GM19193 (cell line): ENCODE data around the gene DNAH6.

Experiments used
- POLR2A ChIP-seq: IDR thresholded peaks from 4 replicates; pipeline ENCODE4 v1.6.1; 2011; ENCODE audit not compliant: insufficient read depth, insufficient read length; ENCODE audit errors: extremely low read depth

Gene DNAH6

DNA sequence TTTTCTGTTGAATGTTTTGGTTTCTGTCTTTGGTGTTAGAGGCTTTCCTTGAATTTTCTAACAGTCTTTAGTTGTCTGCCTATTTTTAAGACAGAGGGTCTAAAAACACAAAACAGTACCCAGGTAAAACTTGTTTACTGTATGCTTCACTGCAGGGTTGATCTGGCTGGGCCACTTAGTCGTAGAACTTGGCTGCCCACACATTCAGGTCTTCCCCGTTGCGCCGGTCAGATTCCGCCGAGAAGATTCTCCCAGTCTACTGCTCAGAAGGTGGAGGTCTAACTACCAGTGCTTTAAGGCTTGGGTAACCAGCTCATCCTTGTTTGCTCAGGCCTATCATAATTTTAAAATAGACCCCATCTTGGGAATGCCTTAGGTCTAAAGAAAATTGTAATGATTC is 24.6 kb upstream of the DNAH6 start:
- TF ChIP-seq POLR2A, result no peak

DNA sequence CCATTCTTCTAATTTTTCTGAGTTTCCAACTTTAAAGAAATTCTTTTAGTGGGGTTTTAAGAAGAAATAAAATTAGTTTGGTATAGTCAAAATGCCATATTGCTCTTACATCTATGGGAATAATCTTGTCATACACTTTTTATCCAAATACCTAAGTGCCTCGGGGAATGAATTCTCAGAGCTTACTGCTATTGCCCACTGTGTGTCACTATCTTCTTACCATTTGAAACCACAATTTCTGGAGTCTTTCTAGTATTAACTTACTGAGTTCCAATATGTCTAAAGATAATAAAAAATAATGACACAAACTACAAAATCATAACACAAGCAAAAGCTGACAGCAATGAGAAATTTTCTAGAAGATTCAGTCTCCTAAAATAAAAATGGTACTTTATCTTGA is 23.7 kb upstream of the DNAH6 start:
- TF ChIP-seq POLR2A, result no peak

DNA sequence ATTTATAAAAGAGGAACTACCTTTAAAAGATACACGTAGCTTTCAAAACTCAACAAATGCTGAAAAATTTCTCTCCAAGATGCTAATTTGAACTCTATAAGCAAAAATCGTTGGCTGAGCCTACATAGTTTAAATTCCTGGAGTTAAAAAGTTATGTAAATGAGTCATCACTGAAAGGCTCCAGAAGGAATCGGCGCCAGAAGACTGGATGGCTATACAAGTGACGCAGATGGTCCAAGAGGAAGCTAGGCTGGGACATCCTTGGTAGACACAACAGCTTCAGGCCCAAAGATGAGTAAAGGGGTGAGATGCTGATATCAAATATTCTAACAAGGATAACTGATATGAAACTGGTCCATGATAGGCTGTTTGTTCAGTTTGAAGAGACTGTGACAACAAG is 22.8 kb upstream of the DNAH6 start:
- no peak for TF ChIP-seq POLR2A

DNA sequence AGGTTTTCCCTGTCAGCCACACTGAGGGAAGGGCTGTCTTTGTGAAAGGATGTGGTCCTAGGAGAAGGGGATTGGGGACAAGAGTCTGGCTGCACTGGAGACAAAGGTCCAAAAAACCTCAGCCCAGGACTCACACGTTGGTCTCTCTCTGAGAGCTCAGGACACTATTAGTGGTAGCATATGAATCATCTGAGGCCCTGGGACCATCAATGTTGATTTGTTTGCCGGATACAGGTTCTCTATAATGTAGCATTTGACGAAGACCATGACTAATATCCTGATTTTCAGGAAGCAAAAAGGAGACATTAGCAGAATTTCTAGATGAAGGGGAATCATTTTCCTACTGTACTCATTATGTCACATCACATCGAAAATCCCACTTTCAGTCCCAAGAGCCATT is 22.2 kb upstream of the DNAH6 start:
- TF ChIP-seq POLR2A, result no peak

DNA sequence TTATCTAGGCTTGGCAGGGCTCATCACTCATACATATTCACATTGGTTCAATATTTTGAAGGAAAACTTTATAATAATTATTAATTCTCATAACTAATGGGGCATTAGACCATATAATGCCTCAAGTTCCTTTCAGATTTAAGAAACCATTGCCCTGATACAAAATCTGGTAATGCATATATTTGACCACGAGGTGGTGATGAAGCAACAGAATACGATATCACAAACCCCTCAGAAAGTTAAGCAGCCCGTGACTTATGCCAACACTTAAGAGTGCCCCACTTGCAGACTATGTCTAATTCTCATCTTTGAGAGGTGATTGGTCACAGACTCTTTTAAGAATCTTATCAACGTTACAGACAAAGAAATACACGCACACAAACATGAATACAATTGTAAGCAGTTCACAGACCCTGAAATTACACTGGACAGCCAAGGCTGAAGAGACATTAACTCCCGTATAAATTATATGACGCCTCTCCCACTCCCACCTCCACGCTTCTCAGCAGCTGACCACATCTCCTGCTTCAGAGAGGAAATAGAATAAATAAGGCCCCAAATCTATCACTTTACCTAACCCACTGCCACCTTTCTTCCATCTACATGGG is 20.7 kb upstream of the DNAH6 start:
- no peak for TF ChIP-seq POLR2A

DNA sequence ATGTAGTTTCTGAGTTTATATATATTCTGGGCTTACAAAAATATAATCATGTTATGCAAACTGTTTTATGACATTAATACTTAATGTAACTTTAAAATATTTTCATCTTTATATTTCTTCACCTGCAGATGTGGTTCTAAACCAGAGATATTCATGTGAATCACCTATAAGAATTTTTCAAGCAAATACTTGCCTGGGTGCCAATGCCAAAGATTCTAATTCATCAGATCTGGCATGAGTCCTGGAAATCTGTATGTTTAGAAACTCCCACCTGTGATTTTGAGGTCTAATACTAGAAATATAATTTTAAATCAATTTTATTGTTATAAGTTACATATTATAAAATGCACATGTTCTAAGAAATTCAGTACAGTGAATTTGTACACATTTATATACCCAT is 19.9 kb upstream of the DNAH6 start:
- no peak for TF ChIP-seq POLR2A

DNA sequence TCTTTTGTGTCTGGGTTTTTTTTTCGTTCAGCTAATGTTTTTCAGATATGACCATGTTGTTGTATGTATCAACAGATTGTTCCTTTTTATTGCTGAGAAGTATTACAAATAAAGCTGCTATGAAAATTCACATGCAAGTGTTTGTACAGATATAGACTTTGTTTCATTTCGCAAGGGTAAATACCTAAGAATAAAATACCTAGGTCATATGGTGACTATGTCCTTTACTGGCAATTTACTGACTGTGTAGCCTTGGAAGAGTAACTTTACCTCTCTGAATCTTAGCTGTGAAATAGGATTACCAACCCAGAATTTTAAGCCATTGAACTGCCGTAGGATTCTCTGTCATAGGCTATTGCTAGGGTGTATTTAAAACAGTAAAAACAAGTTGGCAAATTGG is 19.0 kb upstream of the DNAH6 start:
- no peak for TF ChIP-seq POLR2A

DNA sequence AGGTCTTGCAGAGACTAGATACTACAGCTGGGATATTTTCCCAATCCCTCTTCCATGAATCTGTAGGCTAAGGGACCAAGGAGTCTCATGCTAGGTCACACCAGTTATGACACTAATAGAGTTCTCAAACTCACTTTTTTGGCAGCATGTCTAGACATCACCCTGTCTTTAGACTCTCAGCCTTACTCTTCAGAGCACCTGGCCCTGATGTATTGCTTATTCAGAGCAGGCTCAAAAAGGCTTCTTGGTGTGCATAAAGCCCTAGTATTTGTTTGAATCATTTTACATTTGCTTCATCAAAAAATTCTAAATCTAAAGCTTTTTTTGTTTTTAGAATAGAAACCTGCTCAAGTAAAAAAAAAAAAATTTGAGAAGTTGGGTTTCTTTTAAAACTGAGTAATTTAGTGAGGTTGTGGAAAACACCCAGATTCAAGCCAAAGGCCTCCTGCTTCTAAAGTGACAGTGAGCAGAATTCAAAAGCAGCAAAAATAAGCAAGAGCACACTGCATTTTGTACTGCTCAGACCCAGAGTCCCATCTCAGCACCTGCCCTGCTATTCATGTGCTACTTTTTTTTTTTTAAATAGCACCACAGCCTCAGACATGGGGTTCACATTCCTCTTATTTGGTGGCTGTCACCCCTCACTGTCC is 18.0 kb upstream of the DNAH6 start:
- TF ChIP-seq POLR2A, result no peak

DNA sequence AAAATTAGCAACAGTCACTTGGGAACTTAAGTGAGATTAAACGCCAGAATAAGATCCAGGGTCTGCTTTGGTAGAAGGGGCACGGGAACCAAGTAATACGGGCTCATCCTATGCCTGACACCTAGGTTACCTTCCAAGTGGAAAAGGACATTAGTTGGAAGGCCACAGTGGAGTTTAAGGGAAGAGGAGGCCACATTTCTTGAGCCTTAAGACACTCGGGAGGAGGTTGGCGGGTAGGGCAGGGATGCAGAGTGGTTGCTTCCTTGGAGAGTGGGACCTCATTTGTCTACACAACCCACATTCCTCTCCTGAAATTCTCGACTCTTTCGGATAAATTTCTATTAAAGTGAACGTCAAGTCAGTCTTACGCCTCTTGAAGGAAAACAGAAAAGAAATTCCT is 510 bp upstream of the DNAH6 start:
- TF ChIP-seq POLR2A, result no peak

DNA sequence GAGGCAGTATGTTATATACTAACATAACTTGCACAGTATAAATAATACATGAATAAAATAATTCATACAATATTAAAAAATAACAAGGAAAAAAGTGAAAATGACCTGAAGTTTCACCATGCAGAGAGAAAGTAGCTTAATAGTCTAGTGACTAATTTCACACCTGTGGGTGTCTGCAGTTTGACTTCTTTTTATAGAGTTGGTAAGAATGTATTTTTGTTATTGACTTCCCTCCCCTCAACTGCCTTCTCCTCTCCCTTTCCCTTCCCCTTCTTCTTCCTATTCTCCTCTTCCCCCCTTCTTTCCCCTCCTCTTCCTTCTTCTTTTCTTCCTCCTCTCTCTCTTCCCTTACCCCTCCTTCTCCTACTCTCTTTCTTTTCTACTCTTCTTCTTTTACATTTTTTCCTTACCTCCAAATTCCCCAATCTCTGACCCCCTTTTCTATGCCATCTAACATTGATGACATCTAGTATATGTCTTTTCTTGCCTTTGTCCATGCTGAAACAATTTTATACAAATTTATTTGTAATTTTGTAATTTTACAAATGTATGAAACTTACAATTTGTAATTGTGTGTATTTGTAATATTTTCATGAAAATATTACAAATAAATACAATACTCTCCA is 3.1 kb downstream of the DNAH6 start:
- TF ChIP-seq POLR2A, result no peak

DNA sequence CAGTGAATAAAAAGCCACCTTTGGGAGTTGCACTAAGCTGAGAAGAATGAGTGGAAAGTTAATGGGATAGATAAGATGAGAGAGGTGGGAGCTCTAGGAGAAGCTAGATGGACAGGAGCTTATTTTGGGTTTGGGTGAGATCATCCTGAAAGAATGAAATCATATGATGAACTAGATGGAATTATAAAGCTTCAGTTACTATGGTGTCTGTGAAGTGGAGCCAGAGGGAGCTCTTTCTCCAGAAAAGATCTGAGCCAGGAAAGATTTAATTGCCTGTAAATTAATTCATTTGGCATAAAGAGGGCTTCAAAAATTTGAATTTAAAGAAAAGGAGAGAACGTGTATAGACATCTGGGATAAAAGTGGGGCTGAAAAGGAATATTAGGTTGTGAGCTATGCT is 10.3 kb downstream of the DNAH6 start:
- TF ChIP-seq POLR2A, result no peak

DNA sequence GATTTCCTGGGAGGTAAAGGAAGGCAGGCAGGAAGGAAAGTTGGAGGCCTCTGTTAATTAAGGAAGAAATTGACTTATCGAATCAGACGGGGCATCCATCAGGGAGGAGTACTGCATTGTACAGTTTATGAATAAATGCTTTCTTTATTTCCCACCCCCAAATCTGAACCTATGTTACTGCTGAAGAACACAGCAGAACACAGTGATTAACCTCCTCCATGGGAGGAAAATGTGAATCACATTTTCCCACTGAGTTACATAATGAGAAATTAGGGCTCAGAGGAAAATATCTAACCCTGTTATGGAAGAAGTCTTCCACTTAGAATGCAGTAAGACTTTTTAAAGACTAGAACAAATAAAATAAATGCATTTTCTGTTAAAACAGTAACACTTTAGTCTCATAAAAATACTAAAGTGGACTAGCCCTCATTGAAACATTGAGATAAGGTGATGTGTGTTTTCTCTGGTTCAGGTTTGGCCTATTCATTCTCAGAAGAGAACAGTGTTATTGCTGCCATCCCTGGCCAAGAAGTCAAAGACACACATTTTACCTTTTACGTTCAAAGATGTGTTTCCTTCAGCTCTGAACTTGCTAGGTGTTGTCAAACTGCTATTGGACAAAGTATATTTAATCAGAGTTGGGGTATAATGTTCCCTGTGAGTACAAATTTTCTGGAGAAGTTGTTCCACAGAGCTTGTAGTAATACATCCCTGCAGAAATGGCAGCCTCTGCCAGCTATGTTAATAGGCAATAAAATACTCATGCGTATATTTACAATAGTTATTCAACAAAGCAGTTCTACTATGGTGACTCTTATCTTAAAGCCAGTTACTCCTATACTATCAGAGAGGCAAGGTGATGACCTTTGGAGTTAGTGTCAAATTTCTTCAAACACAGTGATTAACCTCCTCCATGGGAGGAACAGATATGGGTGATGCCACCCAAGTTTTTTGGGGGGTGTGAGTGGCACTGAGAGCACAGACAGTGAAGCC is 11.1 kb downstream of the DNAH6 start:
- no peak for TF ChIP-seq POLR2A

DNA sequence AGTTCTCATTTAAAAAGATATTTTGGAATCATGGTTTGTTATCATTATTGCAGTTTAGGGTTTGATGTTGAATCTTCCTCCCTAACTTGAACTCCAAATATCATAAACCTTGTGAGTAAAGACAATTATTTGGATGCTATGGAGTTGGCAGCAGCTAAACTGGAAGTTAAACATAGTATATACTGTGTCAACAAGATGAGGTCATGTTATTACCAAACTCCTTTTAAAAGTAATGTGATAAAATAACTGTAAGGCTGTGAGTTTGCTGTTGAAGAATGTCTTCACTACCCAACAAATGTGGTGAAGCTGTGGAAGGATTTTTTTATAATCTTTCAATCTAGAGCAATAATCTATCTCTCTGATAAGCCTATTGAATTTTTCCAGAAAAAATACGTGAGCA is 16.0 kb downstream of the DNAH6 start:
- no peak for TF ChIP-seq POLR2A

DNA sequence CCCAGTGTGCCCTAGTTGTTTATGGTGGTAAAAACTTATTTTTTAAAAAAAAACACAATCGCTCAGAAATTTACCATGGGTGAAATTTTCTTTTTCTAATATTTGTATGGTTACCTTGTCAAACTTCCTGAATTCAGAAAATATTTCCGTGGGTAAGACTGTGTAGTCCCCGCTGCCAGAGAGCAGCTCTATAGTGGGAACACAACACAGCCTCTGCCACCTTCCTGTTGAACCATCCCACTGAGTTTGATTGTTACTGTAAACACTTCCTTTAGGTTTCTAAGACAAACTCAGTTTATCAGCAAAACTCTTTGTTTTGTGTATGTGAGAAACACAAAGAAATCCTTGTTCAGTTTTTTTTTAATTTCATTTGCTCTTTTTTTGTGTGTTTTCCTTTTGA is 17.9 kb downstream of the DNAH6 start:
- TF ChIP-seq POLR2A, result no peak

DNA sequence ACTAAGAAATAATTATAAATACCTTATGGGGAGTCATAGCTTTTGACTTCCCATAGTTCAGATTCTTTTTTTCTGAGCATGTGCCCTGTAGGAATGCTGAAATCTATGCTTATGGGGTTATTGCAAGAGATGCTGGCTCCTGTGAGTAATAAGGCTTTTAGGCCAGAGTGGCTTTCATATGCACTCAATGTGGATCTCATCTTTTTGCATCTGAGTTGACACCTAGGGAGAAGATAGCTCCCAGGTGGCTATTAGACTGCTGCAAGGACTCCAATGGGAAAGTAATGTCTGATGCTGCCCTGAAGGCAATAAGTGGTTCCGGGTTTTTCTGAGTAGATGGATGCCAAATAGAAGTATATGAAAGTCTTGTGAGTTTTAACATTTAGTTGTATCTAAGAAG is 21.0 kb downstream of the DNAH6 start:
- no peak for TF ChIP-seq POLR2A
